ENCODE results near the gene CCSER2. TPM values are rescaled to one million over a fixed set of nuclear protein-coding genes. Genes with fewer than 3 reads are reported as not detected.

The CCSER2 gene
- total RNA-seq, 1 experiment from 2014 or later: 23.1 TPM

DNA sequence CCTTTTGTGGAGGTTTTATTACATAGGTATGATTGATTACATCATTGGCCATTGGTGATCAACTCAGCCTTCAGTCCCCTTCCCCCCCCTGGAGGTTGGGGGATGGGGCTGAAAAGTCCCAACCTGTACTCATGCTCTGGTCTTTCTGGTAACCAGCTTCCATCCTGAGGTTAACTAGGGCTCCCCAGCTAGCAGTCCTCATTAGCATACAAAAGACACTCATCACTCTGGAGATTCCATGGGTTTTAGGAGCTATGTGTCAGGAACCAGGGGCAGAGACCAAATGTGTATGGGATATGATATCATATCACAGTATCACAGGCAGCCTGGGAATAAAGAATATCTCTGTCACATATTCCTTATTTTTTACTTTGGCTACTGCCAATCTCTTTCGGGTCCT lies 13.6 kb downstream of the CCSER2 start:
- TF ChIP-seq, protein P1, sequence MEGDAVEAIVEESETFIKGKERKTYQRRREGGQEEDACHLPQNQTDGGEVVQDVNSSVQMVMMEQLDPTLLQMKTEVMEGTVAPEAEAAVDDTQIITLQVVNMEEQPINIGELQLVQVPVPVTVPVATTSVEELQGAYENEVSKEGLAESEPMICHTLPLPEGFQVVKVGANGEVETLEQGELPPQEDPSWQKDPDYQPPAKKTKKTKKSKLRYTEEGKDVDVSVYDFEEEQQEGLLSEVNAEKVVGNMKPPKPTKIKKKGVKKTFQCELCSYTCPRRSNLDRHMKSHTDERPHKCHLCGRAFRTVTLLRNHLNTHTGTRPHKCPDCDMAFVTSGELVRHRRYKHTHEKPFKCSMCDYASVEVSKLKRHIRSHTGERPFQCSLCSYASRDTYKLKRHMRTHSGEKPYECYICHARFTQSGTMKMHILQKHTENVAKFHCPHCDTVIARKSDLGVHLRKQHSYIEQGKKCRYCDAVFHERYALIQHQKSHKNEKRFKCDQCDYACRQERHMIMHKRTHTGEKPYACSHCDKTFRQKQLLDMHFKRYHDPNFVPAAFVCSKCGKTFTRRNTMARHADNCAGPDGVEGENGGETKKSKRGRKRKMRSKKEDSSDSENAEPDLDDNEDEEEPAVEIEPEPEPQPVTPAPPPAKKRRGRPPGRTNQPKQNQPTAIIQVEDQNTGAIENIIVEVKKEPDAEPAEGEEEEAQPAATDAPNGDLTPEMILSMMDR (IDR thresholded peaks at IDR 0.05; ENCODE audit: insufficient read depth in 1 of 2, low read depth in 1 of 2, low read length in 1 of 2, severe bottlenecking in 1 of 2, unreplicated experiment in 1 of 2): no peak
- CTCF ChIA-PET: no interaction called here
- Mint-ChIP-seq H3K36me3 (ENCODE audit: insufficient read depth, unreplicated experiment) (peaks cover 3% of the 10 kb centered on the region), H3K4me1 (ENCODE audit: low read depth, unreplicated experiment) (no peaks in the 10 kb centered on the region), H3K4me3 (ENCODE audit: unreplicated experiment) (no peak overlapping the region), H3K27ac (ENCODE audit: unreplicated experiment) (no peak overlapping the region), H3K27me3 (ENCODE audit: insufficient read depth, unreplicated experiment) (no peaks in the 10 kb centered on the region), H3K9me3 (ENCODE audit: unreplicated experiment) (no peaks in the 10 kb centered on the region)
- no peaks in the 10 kb centered on the region for H3K27me3 ChIP-seq (replicated peaks; ENCODE audit: control insufficient read depth, insufficient read depth, low read length)
- H3K9me3 ChIP-seq: no peaks in the 10 kb centered on the region
- no peaks in the 10 kb centered on the region; the same call in 1 of the 2 replicates for H3K4me1 ChIP-seq
- H3K4me3 ChIP-seq (ENCODE audit: low read depth, low read length): no peak overlapping the region
- H3K36me3 ChIP-seq (ENCODE audit: control insufficient read depth, insufficient read depth, low read length): no peaks in the 10 kb centered on the region
- no TSS peak for BruUV-seq (replicated peaks)
- no peak for DNase-seq
- POLR2A ChIA-PET: no interaction called here
- intact Hi-C loops (cut with micrococcal nuclease; ENCODE audit: unreplicated experiment): no loop called here

- no peaks in the 10 kb centered on the region for H3K36me3 ChIP-seq (ENCODE audit: control insufficient read depth, insufficient read depth, low read length)
- no peak for DNase-seq
- no TSS peak for BruUV-seq (replicated peaks)
- ChIA-PET CTCF (no interaction called here), POLR2A (no interaction called here)
- no peaks in the 10 kb centered on the region for H3K27me3 Mint-ChIP-seq (ENCODE audit: insufficient read depth, unreplicated experiment)
- TF ChIP-seq, protein P1 (IDR thresholded peaks at IDR 0.05; ENCODE audit: insufficient read depth in 1 of 2, low read depth in 1 of 2, low read length in 1 of 2, severe bottlenecking in 1 of 2, unreplicated experiment in 1 of 2): no peak
- H3K27ac Mint-ChIP-seq (ENCODE audit: unreplicated experiment): no peak overlapping the region
- no peak overlapping the region for H3K4me3 Mint-ChIP-seq (ENCODE audit: unreplicated experiment)
- intact Hi-C loops (cut with micrococcal nuclease; ENCODE audit: unreplicated experiment): no loop called here
- no peak overlapping the region for H3K4me3 ChIP-seq (ENCODE audit: low read depth, low read length)
- no peaks in the 10 kb centered on the region for H3K4me1 Mint-ChIP-seq (ENCODE audit: low read depth, unreplicated experiment)
- no peaks in the 10 kb centered on the region for H3K27me3 ChIP-seq (replicated peaks; ENCODE audit: control insufficient read depth, insufficient read depth, low read length)
- H3K36me3 Mint-ChIP-seq (ENCODE audit: insufficient read depth, unreplicated experiment): peaks cover 6% of the 10 kb centered on the region
- H3K9me3 Mint-ChIP-seq (ENCODE audit: unreplicated experiment): no peaks in the 10 kb centered on the region
- H3K9me3 ChIP-seq: no peaks in the 10 kb centered on the region
- no peaks in the 10 kb centered on the region for H3K4me1 ChIP-seq
Observed at GRCh38 chr10:84342584-84342983, 14.2 kb downstream of the CCSER2 start.

- CTCF ChIA-PET: no interaction called here
- H3K4me3 ChIP-seq (ENCODE audit: low read depth, low read length): no peak overlapping the region
- H3K27me3 ChIP-seq (replicated peaks; ENCODE audit: control insufficient read depth, insufficient read depth, low read length): no peaks in the 10 kb centered on the region
- POLR2A ChIA-PET: no interaction called here
- no peaks in the 10 kb centered on the region for H3K9me3 Mint-ChIP-seq (ENCODE audit: unreplicated experiment)
- peaks cover 6% of the 10 kb centered on the region for H3K36me3 Mint-ChIP-seq (ENCODE audit: insufficient read depth, unreplicated experiment)
- no peaks in the 10 kb centered on the region for H3K27me3 Mint-ChIP-seq (ENCODE audit: insufficient read depth, unreplicated experiment)
- no peaks in the 10 kb centered on the region for H3K4me1 ChIP-seq
- no peaks in the 10 kb centered on the region for H3K4me1 Mint-ChIP-seq (ENCODE audit: low read depth, unreplicated experiment)
- no peaks in the 10 kb centered on the region for H3K9me3 ChIP-seq
- TF ChIP-seq, protein P1 (IDR thresholded peaks at IDR 0.05; ENCODE audit: insufficient read depth in 1 of 2, low read depth in 1 of 2, low read length in 1 of 2, severe bottlenecking in 1 of 2, unreplicated experiment in 1 of 2): no peak
- no peak overlapping the region for H3K27ac Mint-ChIP-seq (ENCODE audit: unreplicated experiment)
- DNase-seq: no peak
- intact Hi-C loops (cut with micrococcal nuclease; ENCODE audit: unreplicated experiment): no loop called here
- no peaks in the 10 kb centered on the region for H3K36me3 ChIP-seq (ENCODE audit: control insufficient read depth, insufficient read depth, low read length)
- no TSS peak for BruUV-seq (replicated peaks)
- no peak overlapping the region for H3K4me3 Mint-ChIP-seq (ENCODE audit: unreplicated experiment)
Observed at GRCh38 chr10:84343831-84344230, 15.4 kb downstream of the CCSER2 start.
